HepG2 (cell line): ENCODE measurements around the gene CDSN. TPM values are rescaled to one million over a fixed set of nuclear protein-coding genes. Genes with fewer than 3 reads are reported as not detected.

Source experiments
- BRD4 ChIP-seq: sonication (generic); formaldehyde crosslinking; IDR thresholded peaks from 2 replicates; pipeline ENCODE4 v1.4.0; 2020; ENCODE audit warnings: missing genetic modification reagents
- CSRNP2 ChIP-seq: sonication (generic); formaldehyde crosslinking; conservative IDR thresholded peaks from 2 replicates; pipeline ENCODE4 v1.8.0; 2022; ENCODE audit warnings: low read depth, missing genetic modification reagents
- NR3C1 ChIP-seq: sonication (generic); formaldehyde crosslinking; IDR thresholded peaks from 2 replicates; pipeline ENCODE4 v1.4.0; 2020; ENCODE audit warnings: missing genetic modification reagents
- NRL ChIP-seq: sonication (generic); formaldehyde crosslinking; IDR thresholded peaks from 2 replicates; pipeline ENCODE4 v1.5.0; 2020; ENCODE audit warnings: missing genetic modification reagents, mild to moderate bottlenecking, moderate library complexity, borderline replicate concordance
- SAP130 ChIP-seq: IDR thresholded peaks from 2 replicates; pipeline ENCODE4 v1.6.1; 2016; ENCODE audit warnings: low read depth
- SETDB1 ChIP-seq: sonication (generic); formaldehyde crosslinking; IDR thresholded peaks from 2 replicates; pipeline ENCODE4 v1.5.1; 2020; ENCODE audit warnings: missing genetic modification reagents, mild to moderate bottlenecking, borderline replicate concordance
- SMYD3 ChIP-seq: sonication (generic); formaldehyde crosslinking; IDR thresholded peaks from 2 replicates; pipeline ENCODE4 v1.8.1; 2023; ENCODE audit warnings: mild to moderate bottlenecking, missing genetic modification reagents
- ZBTB33 ChIP-seq: sonication (generic); formaldehyde crosslinking; IDR thresholded peaks from 2 replicates; pipeline ENCODE4 v1.4.0; 2020; ENCODE audit warnings: missing genetic modification reagents
- ZHX1 ChIP-seq: sonication (generic); formaldehyde crosslinking; IDR thresholded peaks from 2 replicates; pipeline ENCODE4 v1.8.1; 2022; ENCODE audit warnings: low read depth, mild to moderate bottlenecking, missing genetic modification reagents
- ZNF142 ChIP-seq: sonication (generic); formaldehyde crosslinking; IDR thresholded peaks from 2 replicates; pipeline ENCODE4 v1.4.0; 2020; ENCODE audit warnings: missing genetic modification reagents
- ZNF234 ChIP-seq: sonication (generic); formaldehyde crosslinking; conservative IDR thresholded peaks from 2 replicates; pipeline ENCODE4 v1.5.1; 2020; ENCODE audit warnings: mild to moderate bottlenecking, missing genetic modification reagents
- ZNF549 ChIP-seq: sonication (generic); formaldehyde crosslinking; IDR thresholded peaks from 2 replicates; pipeline ENCODE4 v1.5.0; 2020; ENCODE audit warnings: missing genetic modification reagents
- ZNF746 ChIP-seq: sonication (generic); formaldehyde crosslinking; IDR thresholded peaks from 2 replicates; pipeline ENCODE4 v1.8.0; 2022; ENCODE audit warnings: mild to moderate bottlenecking, missing genetic modification reagents
- ZNF749 ChIP-seq: sonication (generic); formaldehyde crosslinking; IDR thresholded peaks from 2 replicates; pipeline ENCODE4 v1.8.0; 2022; ENCODE audit warnings: mild to moderate bottlenecking, missing genetic modification reagents, moderate library complexity, borderline replicate concordance
- ZNF773 ChIP-seq: sonication (generic); formaldehyde crosslinking; IDR thresholded peaks from 2 replicates; pipeline ENCODE4 v1.4.0; 2020; ENCODE audit warnings: missing genetic modification reagents, borderline replicate concordance
- polyA plus RNA-seq, 8 experiments: library from polyadenylated mRNA; depleted of rRNA in 3 of 8; stranded (reverse) in 7 of 8; unstranded in 1 of 8; fragments of >200 nt; fragmentation: Illumina TruSeq in 4 of 8; extraction: Trizol in 4 of 8; gene quantifications; 2 replicates each; pipeline versions ENCODE4 v1.2.1 to v1.2.3, GENCODE V29; 2011 to 2016; ENCODE audit warnings: low read depth in 4 of 8, missing spikeins in 1 of 8, mixed read lengths in 1 of 8; ENCODE audit not compliant: insufficient read depth in 1 of 8
- total RNA-seq, 5 experiments: library from RNA; depleted of rRNA; stranded (reverse); fragments of >200 nt; fragmentation: Illumina TruSeq; extraction: Trizol; gene quantifications; 2 replicates each; pipeline ENCODE4 v1.2.3, GENCODE V29; 2016; ENCODE audit warnings: low read depth in 1 of 5

CDSN gene
- total and polyA plus RNA-seq, 2 of the 13 experiments (the other 11 are each of a cell fraction or from before 2014, with no cell fraction given), result not detected

GRCh38 chr6:31158863-31159855, 38.9 kb upstream of the CDSN start (continued):
- no peak; the same call in 1 of the 2 replicates for TF ChIP-seq ZNF142 (CRISPR knock-in tag)
- TF ChIP-seq ZBTB33 (CRISPR knock-in tag), result no peak
- no peak for TF ChIP-seq ZNF234 (CRISPR knock-in tag)
- peak; percentile 36; the same call in 1 of the 2 replicates for TF ChIP-seq SAP130 (CRISPR knock-in tag)
- TF ChIP-seq SETDB1, result no peak
- TF ChIP-seq SMYD3 (CRISPR knock-in tag), result 0 out of 2 replicates have a peak, but pooled peaks have one; percentile 46
- TF ChIP-seq ZNF746 (CRISPR knock-in tag), result no peak
- no peak for TF ChIP-seq ZHX1
- no peak for TF ChIP-seq NR3C1 (CRISPR knock-in tag)
- TF ChIP-seq ZNF773 (CRISPR knock-in tag), result 0 out of 2 replicates have a peak, but pooled peaks have one; percentile 59
- TF ChIP-seq ZNF549 (CRISPR knock-in tag), result no peak
- TF ChIP-seq NRL, result peak; percentile 5; the same call in 1 of the 2 replicates
- no peak for TF ChIP-seq ZNF749
- no peak for TF ChIP-seq CSRNP2
- TF ChIP-seq BRD4 (CRISPR knock-in tag), result 0 out of 2 replicates have a peak, but pooled peaks have one; percentile 48
